Measurements from ENCODE around the gene EFEMP1.

EFEMP1 gene

GRCh38 chr2:55824551-55825096 is 99.0 kb downstream of the EFEMP1 start:
- no peak for DNase-seq

All from NCI-H1048 (cell line).